ENCODE measurements around the gene GALNT10. TPM values are rescaled to one million over a fixed set of nuclear protein-coding genes. Genes with fewer than 3 reads are reported as not detected.

Gene GALNT10
- total RNA-seq, 1 experiment from 2014 or later: 23.4 TPM

DNA sequence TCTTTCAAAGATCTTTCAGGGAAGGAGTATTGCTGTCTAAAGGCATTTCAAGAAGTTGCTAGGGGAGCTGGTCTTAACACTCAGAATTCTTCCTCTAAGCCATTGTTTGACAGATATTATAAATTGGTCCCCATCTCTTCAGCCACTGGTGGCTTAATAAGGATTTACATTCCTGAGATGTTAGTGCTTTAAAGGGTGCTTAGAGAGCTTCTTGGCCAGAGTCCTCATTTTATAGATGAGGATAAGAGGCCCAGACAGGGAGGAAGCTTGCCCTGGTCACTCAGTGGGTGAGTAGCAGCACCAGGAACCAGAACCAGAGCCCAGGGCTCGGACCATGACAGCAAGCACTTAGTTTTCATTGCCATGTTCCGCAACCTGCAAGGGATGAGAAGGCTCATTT lies 53.2 kb downstream of the GALNT10 start:
- H3K36me3 ChIP-seq (ENCODE audit: control insufficient read depth, insufficient read depth, low read length): no peaks in the 10 kb centered on the region
- no peaks in the 10 kb centered on the region for H3K9me3 ChIP-seq
- ChIA-PET POLR2A (no interaction called here), CTCF (no interaction called here)
- no peak overlapping the region for H3K27ac Mint-ChIP-seq (ENCODE audit: unreplicated experiment)
- peaks cover 15% of the 10 kb centered on the region for H3K4me1 Mint-ChIP-seq (ENCODE audit: low read depth, unreplicated experiment)
- H3K27me3 ChIP-seq (replicated peaks; ENCODE audit: control insufficient read depth, insufficient read depth, low read length): no peaks in the 10 kb centered on the region
- intact Hi-C loops (cut with micrococcal nuclease; ENCODE audit: unreplicated experiment): loop anchor here (5.0 kb wide), 1 partner anchor 164 kb away; no protein-coding TSS in a partner anchor
- H3K4me3 Mint-ChIP-seq (ENCODE audit: unreplicated experiment): no peak overlapping the region
- no peak overlapping the region for H3K4me3 ChIP-seq (ENCODE audit: low read depth, low read length)
- H3K9me3 Mint-ChIP-seq (ENCODE audit: unreplicated experiment): no peaks in the 10 kb centered on the region
- TF ChIP-seq, protein P1, sequence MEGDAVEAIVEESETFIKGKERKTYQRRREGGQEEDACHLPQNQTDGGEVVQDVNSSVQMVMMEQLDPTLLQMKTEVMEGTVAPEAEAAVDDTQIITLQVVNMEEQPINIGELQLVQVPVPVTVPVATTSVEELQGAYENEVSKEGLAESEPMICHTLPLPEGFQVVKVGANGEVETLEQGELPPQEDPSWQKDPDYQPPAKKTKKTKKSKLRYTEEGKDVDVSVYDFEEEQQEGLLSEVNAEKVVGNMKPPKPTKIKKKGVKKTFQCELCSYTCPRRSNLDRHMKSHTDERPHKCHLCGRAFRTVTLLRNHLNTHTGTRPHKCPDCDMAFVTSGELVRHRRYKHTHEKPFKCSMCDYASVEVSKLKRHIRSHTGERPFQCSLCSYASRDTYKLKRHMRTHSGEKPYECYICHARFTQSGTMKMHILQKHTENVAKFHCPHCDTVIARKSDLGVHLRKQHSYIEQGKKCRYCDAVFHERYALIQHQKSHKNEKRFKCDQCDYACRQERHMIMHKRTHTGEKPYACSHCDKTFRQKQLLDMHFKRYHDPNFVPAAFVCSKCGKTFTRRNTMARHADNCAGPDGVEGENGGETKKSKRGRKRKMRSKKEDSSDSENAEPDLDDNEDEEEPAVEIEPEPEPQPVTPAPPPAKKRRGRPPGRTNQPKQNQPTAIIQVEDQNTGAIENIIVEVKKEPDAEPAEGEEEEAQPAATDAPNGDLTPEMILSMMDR (IDR thresholded peaks at IDR 0.05; ENCODE audit: insufficient read depth in 1 of 2, low read depth in 1 of 2, low read length in 1 of 2, severe bottlenecking in 1 of 2, unreplicated experiment in 1 of 2): no peak
- H3K27me3 Mint-ChIP-seq (ENCODE audit: insufficient read depth, unreplicated experiment): no peaks in the 10 kb centered on the region
- H3K4me1 ChIP-seq: 0 out of 2 replicates have a peak, but pooled peaks cover 5% of the 10 kb centered on the region
- BruUV-seq (replicated peaks): no TSS peak
- no peaks in the 10 kb centered on the region for H3K36me3 Mint-ChIP-seq (ENCODE audit: insufficient read depth, unreplicated experiment)
- no peak for DNase-seq

DNA sequence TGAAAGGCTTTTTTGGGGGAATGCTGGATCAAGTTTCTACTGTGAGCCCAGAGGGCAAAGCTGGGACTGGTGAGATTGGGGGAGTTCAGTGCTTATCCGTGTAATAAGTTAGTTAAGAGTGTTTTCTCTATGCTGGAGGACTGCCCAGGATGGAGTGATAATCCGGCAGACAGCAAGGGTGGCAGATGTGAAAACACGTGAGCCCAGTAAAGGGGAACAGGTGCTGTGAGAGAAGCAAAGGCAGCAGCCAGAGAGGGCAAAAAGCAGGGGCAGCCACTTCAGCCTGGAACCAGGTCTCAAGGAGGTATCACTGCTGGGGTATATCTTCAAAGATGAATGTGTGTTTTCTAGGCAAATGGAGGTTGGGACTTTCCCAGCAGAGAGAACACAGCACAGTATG lies 53.9 kb downstream of the GALNT10 start:
- Histone ChIP-seq H3K27me3 (replicated peaks; ENCODE audit: control insufficient read depth, insufficient read depth, low read length) (no peaks in the 10 kb centered on the region), H3K36me3 (ENCODE audit: control insufficient read depth, insufficient read depth, low read length) (no peaks in the 10 kb centered on the region), H3K4me1 (0 out of 2 replicates have a peak, but pooled peaks cover 5% of the 10 kb centered on the region), H3K9me3 (no peaks in the 10 kb centered on the region), H3K4me3 (ENCODE audit: low read depth, low read length) (no peak overlapping the region)
- no TSS peak for BruUV-seq (replicated peaks)
- Mint-ChIP-seq H3K36me3 (ENCODE audit: insufficient read depth, unreplicated experiment) (no peaks in the 10 kb centered on the region), H3K9me3 (ENCODE audit: unreplicated experiment) (no peaks in the 10 kb centered on the region), H3K4me1 (ENCODE audit: low read depth, unreplicated experiment) (peaks cover 15% of the 10 kb centered on the region), H3K27ac (ENCODE audit: unreplicated experiment) (no peak overlapping the region), H3K4me3 (ENCODE audit: unreplicated experiment) (no peak overlapping the region), H3K27me3 (ENCODE audit: insufficient read depth, unreplicated experiment) (no peaks in the 10 kb centered on the region)
- TF ChIP-seq, protein P1 (IDR thresholded peaks at IDR 0.05; ENCODE audit: insufficient read depth in 1 of 2, low read depth in 1 of 2, low read length in 1 of 2, severe bottlenecking in 1 of 2, unreplicated experiment in 1 of 2): no peak
- ChIA-PET POLR2A (no interaction called here), CTCF (no interaction called here)
- intact Hi-C loops (cut with micrococcal nuclease; ENCODE audit: unreplicated experiment): loop anchor here (5.0 kb wide), 1 partner anchor 163 kb away; no protein-coding TSS in a partner anchor
- DNase-seq: no peak

DNA sequence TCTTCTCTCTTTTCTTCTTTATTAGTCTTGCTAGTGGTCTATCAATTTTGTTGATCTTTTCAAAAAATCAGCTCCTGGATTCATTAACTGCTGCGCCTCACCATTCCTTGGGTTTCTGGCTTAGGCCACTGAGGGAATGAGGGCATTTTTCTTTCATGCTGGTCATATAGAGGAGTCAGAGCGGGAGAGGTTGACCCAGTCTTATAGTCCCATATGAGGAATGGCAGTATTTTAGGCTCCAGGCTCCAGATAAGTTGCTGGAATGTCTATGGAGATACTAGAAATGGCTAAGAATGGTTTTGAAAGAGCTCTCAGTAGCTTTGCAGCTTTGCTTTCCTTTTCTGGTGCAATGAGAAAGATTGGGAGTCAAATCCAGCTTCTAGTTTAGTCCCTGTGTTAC lies 58.2 kb downstream of the GALNT10 start:
- Mint-ChIP-seq H3K4me1 (ENCODE audit: low read depth, unreplicated experiment) (no peaks in the 10 kb centered on the region), H3K4me3 (ENCODE audit: unreplicated experiment) (no peak overlapping the region), H3K9me3 (ENCODE audit: unreplicated experiment) (no peaks in the 10 kb centered on the region), H3K27ac (ENCODE audit: unreplicated experiment) (no peak overlapping the region), H3K27me3 (ENCODE audit: insufficient read depth, unreplicated experiment) (no peaks in the 10 kb centered on the region), H3K36me3 (ENCODE audit: insufficient read depth, unreplicated experiment) (no peaks in the 10 kb centered on the region)
- TF ChIP-seq, protein P1 (IDR thresholded peaks at IDR 0.05; ENCODE audit: insufficient read depth in 1 of 2, low read depth in 1 of 2, low read length in 1 of 2, severe bottlenecking in 1 of 2, unreplicated experiment in 1 of 2): no peak
- intact Hi-C loops (cut with micrococcal nuclease; ENCODE audit: unreplicated experiment): no loop called here
- Histone ChIP-seq H3K36me3 (ENCODE audit: control insufficient read depth, insufficient read depth, low read length) (no peaks in the 10 kb centered on the region), H3K4me3 (ENCODE audit: low read depth, low read length) (no peak overlapping the region), H3K4me1 (no peaks in the 10 kb centered on the region), H3K27me3 (replicated peaks; ENCODE audit: control insufficient read depth, insufficient read depth, low read length) (no peaks in the 10 kb centered on the region), H3K9me3 (no peaks in the 10 kb centered on the region)
- no TSS peak for BruUV-seq (replicated peaks)
- POLR2A ChIA-PET: no interaction called here
- DNase-seq: no peak
- CTCF ChIA-PET: no interaction called here
